CD14-positive monocyte (primary cell): ENCODE measurements around the gene ODF2. TPM values are rescaled to one million over a fixed set of nuclear protein-coding genes. Genes with fewer than 3 reads are reported as not detected.

Experiments
- DNase-seq, 3 donors: peaks; one replicate each; pipeline ENCODE4 v3.0.0-alpha.2; 2011 to 2022
- H2AFZ ChIP-seq: 2 replicates; pipeline ENCODE4 v1.6.0; 2012; ENCODE audit warnings: mild to moderate bottlenecking, low read depth, low read length, inconsistent platforms; ENCODE audit not compliant: insufficient read depth, poor library complexity, severe bottlenecking
- H3K27ac ChIP-seq, 2 donors: 1 replicate in 1 of 2; 2 replicates in 1 of 2; pipeline ENCODE4 v1.5.1; 2012 to 2013; ENCODE audit warnings: low read length in 2 of 2, control low read depth in 1 of 2, inconsistent platforms in 1 of 2, low read depth in 1 of 2, mild to moderate bottlenecking in 1 of 2
- H3K27me3 ChIP-seq, 2 donors: one replicate each; pipeline versions ENCODE4 v1.6.0 to v1.6.1; 2011 to 2013; ENCODE audit warnings: low read length in 2 of 2; ENCODE audit not compliant: control insufficient read depth in 2 of 2, insufficient read depth in 2 of 2
- H3K36me3 ChIP-seq, 2 donors: replicated peaks in 1 of 2; 1 replicate in 1 of 2; 2 replicates in 1 of 2; pipeline versions ENCODE4 v1.5.1 to v1.6.1; 2012 to 2013; ENCODE audit warnings: low read length in 2 of 2, control low read depth in 1 of 2, inconsistent platforms in 1 of 2, mild to moderate bottlenecking in 1 of 2; ENCODE audit not compliant: insufficient read depth in 2 of 2, control insufficient read depth in 1 of 2
- H3K4me1 ChIP-seq, 2 donors: 1 replicate in 1 of 2; 2 replicates in 1 of 2; pipeline versions ENCODE4 v1.5.1 to v1.6.1; 2012 to 2013; ENCODE audit warnings: low read length in 2 of 2, control low read depth in 1 of 2, inconsistent platforms in 1 of 2, mild to moderate bottlenecking in 1 of 2, moderate library complexity in 1 of 2; ENCODE audit not compliant: insufficient read depth in 2 of 2, control insufficient read depth in 1 of 2
- H3K4me2 ChIP-seq: replicated peaks from 2 replicates; pipeline ENCODE3; 2012; ENCODE audit warnings: low read length, moderate library complexity, mild to moderate bottlenecking; ENCODE audit not compliant: poor library complexity, severe bottlenecking; ENCODE audit errors: extremely low read depth
- H3K4me3 ChIP-seq, 3 experiments: fragments of 200-600 bp in 1 of 3; sonication (generic) in 1 of 3; replicated peaks in 1 of 3; 1 replicate in 2 of 3; 2 replicates in 1 of 3; pipeline ENCODE4 v1.5.1; 2011 to 2013; ENCODE audit warnings: low read length in 3 of 3, mild to moderate bottlenecking in 3 of 3, control low read depth in 2 of 3, low read depth in 2 of 3, inconsistent platforms in 1 of 3, moderate library complexity in 1 of 3
- H3K79me2 ChIP-seq: 2 replicates; pipeline ENCODE4 v1.6.0; 2012; ENCODE audit warnings: mild to moderate bottlenecking, control low read depth, inconsistent platforms, low read length, moderate library complexity; ENCODE audit not compliant: insufficient read depth
- H3K9ac ChIP-seq: 2 replicates; pipeline ENCODE4 v1.6.0; 2017; ENCODE audit warnings: low read length, mild to moderate bottlenecking; ENCODE audit not compliant: insufficient read depth, poor library complexity, severe bottlenecking
- H3K9me3 ChIP-seq, 2 donors: replicated peaks in 1 of 2; 1 replicate in 1 of 2; 2 replicates in 1 of 2; pipeline versions ENCODE4 v1.5.1 to v1.6.1; 2012 to 2013; ENCODE audit warnings: low read length in 2 of 2, control low read depth in 1 of 2; ENCODE audit not compliant: control insufficient read depth in 1 of 2, insufficient read depth in 1 of 2
- H4K20me1 ChIP-seq: 2 replicates; pipeline ENCODE4 v1.6.0; 2012; ENCODE audit warnings: mild to moderate bottlenecking, low read length, control low read depth, moderate library complexity; ENCODE audit not compliant: insufficient read depth
- H3K27ac Mint-ChIP-seq, 7 donors: one replicate each; pipeline ENCODE4 v1.8.0; 2020; ENCODE audit warnings: mild to moderate bottlenecking in 7 of 7, mixed read lengths in 7 of 7, moderate library complexity in 6 of 7, inconsistent platforms in 2 of 7
- H3K27me3 Mint-ChIP-seq, 3 donors: one replicate each; pipeline ENCODE4 v1.8.0; 2021 to 2022; ENCODE audit warnings: low read depth in 3 of 3, mild to moderate bottlenecking in 3 of 3, mixed read lengths in 3 of 3, moderate library complexity in 3 of 3, inconsistent platforms in 1 of 3
- H3K36me3 Mint-ChIP-seq, 2 donors: one replicate each; pipeline ENCODE4 v1.8.0; 2020; ENCODE audit warnings: mixed read lengths in 2 of 2, inconsistent platforms in 1 of 2, mild to moderate bottlenecking in 1 of 2
- H3K4me1 Mint-ChIP-seq: one replicate; pipeline ENCODE4 v1.8.0; 2020; ENCODE audit warnings: mild to moderate bottlenecking, mixed read lengths
- H3K4me3 Mint-ChIP-seq, 2 donors: one replicate each; pipeline ENCODE4 v1.8.0; 2020; ENCODE audit warnings: mild to moderate bottlenecking in 2 of 2, mixed read lengths in 2 of 2, moderate library complexity in 1 of 2
- H3K9me3 Mint-ChIP-seq, 7 donors: one replicate each; pipeline ENCODE4 v1.8.0; 2020 to 2022; ENCODE audit warnings: mixed read lengths in 7 of 7, mild to moderate bottlenecking in 6 of 7, moderate library complexity in 6 of 7, inconsistent platforms in 2 of 7
- WGBS: methylation state at CpG from one replicate; pipeline ENCODE4 v1.1.5; 2013; ENCODE audit warnings: missing lambda C conversion rate; ENCODE audit not compliant: insufficient coverage; 5-methylcytosine and 5-hydroxymethylcytosine counted together
- intact Hi-C, 2 donors: fragments of 100-400 bp; cut with micrococcal nuclease; formaldehyde crosslinking; loops; one replicate each; pipeline versions ENCODE4 v1.15.0 to v1.15.1; 2023
- polyA plus RNA-seq, 3 donors: library from polyadenylated mRNA; depleted of rRNA in 1 of 3; unstranded in 2 of 3; stranded (reverse) in 1 of 3; fragments of 300-500 nt in 2 of 3; fragments of >200 nt in 1 of 3; fragmentation: Illumina TruSeq in 2 of 3; gene quantifications; 1 replicate in 2 of 3; 2 replicates in 1 of 3; pipeline ENCODE4 v1.2.3, GENCODE V29; 2012 to 2021
- TF ChIP-seq, protein P1 (sequence below): fragments of 200-600 bp; IDR thresholded peaks from one replicate; pipeline ENCODE4 v1.8.0; 2022; ENCODE audit warnings: antibody characterized with exemption, mild to moderate bottlenecking

ODF2 gene
- polyA plus RNA-seq, 3 donors = 7.9 to 24.1 (median 11.4) TPM

DNA sequence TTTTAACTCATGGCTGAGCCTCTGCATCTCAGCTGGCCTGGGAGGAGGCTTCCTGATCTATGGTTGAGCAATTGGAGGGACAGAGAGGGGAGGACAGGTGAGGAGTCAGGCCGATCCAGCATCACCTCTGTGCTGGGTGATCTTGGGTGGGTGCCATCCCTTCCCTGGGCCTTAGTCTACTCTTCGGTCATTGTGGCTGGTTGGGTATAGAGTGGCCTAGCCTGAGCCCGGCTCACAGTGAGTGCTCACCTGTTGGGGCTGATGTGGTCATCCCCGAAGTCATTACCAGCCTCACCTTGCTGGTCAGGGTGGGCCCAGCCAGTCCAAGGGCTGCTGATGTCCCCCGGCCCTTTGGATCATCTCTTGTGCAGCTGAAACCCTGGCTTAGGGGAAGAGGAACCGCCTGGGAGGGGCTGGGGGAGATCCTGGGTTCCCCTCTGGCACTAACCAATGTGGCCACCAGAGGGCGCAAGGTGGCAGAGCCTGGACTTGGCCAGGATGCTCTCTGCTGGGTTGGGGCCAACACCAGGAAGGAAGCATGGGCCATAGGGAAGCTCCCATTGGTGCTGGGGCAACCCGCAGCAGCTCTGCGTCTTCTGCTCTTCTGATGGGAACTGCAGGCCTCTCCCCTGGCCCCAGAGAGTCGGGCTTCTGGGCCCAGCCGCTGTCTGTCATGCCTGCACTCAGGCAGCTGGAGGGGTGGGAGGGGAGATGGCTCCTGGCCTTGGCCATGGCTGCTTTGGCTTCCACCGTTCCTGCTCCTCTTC is 17.3 kb upstream of the ODF2 start:
- peaks cover 0 to 2% (median 0%) of the 10 kb centered on the region in 7 donors for H3K9me3 Mint-ChIP-seq
- H3K4me3 Mint-ChIP-seq = no peak overlapping the region
- TF ChIP-seq, protein P1, sequence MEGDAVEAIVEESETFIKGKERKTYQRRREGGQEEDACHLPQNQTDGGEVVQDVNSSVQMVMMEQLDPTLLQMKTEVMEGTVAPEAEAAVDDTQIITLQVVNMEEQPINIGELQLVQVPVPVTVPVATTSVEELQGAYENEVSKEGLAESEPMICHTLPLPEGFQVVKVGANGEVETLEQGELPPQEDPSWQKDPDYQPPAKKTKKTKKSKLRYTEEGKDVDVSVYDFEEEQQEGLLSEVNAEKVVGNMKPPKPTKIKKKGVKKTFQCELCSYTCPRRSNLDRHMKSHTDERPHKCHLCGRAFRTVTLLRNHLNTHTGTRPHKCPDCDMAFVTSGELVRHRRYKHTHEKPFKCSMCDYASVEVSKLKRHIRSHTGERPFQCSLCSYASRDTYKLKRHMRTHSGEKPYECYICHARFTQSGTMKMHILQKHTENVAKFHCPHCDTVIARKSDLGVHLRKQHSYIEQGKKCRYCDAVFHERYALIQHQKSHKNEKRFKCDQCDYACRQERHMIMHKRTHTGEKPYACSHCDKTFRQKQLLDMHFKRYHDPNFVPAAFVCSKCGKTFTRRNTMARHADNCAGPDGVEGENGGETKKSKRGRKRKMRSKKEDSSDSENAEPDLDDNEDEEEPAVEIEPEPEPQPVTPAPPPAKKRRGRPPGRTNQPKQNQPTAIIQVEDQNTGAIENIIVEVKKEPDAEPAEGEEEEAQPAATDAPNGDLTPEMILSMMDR = peak; percentile 97
- Histone ChIP-seq H3K27me3 (no peaks in the 10 kb centered on the region), H3K4me1 (peaks cover 0 to 4% of the 10 kb centered on the region in 2 donors), H3K27ac (no peak overlapping the region), H3K36me3 (no peaks in the 10 kb centered on the region), H3K4me3 (no peak overlapping the region), H3K4me2 (no peak overlapping the region), H3K79me2 (no peaks in the 10 kb centered on the region), H3K9ac (no peak overlapping the region), H3K9me3 (no peaks in the 10 kb centered on the region), H4K20me1 (no peaks in the 10 kb centered on the region), H2AFZ (peak overlapping the region; percentile 46)
- peak; percentile 77 to 85 (median 85) for DNase-seq
- intact Hi-C loops = no loop called here
- peaks cover 4 to 5% (median 5%) of the 10 kb centered on the region in 3 donors for H3K27me3 Mint-ChIP-seq
- no peaks in the 10 kb centered on the region for H3K36me3 Mint-ChIP-seq
- H3K27ac Mint-ChIP-seq = peak overlapping the region in 2 of 7 donors; percentile 58 to 81
- WGBS = 27% methylated on average over 9 of the region's 12 CpGs
- H3K4me1 Mint-ChIP-seq = peaks cover 6% of the 10 kb centered on the region

DNA sequence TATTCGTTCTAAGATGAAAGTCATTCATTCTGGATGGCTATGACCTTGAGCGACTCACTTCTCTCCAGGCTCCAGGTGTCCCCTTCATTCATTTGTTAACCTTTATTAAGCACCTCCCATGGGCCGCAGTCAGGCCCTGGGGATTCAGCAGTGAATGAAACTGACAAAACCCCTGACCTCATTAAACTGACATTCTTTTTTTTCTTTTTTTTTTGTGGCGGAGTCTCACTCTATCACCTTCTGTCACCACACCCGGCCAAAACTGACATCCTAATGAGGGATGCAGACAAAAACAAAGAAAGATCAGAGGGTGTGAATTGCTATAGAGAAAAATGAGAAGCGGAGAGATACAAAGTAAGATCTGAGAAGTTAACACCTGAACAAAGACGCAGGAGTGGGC is 16.5 kb upstream of the ODF2 start:
- no peak overlapping the region for H3K27ac Mint-ChIP-seq
- H3K79me2 ChIP-seq = no peaks in the 10 kb centered on the region
- H3K9me3 Mint-ChIP-seq = peaks cover 0 to 2% (median 0%) of the 10 kb centered on the region in 7 donors
- peaks cover 0 to 4% of the 10 kb centered on the region in 2 donors for H3K4me1 ChIP-seq
- no peaks in the 10 kb centered on the region for H3K36me3 ChIP-seq
- peak overlapping the region; percentile 46 for H2AFZ ChIP-seq
- H3K4me3 Mint-ChIP-seq = no peak overlapping the region
- no peaks in the 10 kb centered on the region for H3K27me3 ChIP-seq
- peaks cover 6% of the 10 kb centered on the region for H3K4me1 Mint-ChIP-seq
- TF ChIP-seq, protein P1 = no peak
- no peak for DNase-seq
- H3K4me2 ChIP-seq = no peak overlapping the region
- H3K4me3 ChIP-seq = no peak overlapping the region
- no peaks in the 10 kb centered on the region for H4K20me1 ChIP-seq
- peaks cover 4 to 7% (median 5%) of the 10 kb centered on the region in 3 donors for H3K27me3 Mint-ChIP-seq
- 100% methylated on average over 3 of the region's 7 CpGs for WGBS
- intact Hi-C loops = no loop called here
- H3K27ac ChIP-seq = no peak overlapping the region
- H3K9me3 ChIP-seq = no peaks in the 10 kb centered on the region
- H3K36me3 Mint-ChIP-seq = no peaks in the 10 kb centered on the region
- H3K9ac ChIP-seq = no peak overlapping the region
